Measurements from ENCODE around the gene PLD4.
A peak's percentile ranks its signal among the peaks of the same experiment; 100 is the strongest.

DNA sequence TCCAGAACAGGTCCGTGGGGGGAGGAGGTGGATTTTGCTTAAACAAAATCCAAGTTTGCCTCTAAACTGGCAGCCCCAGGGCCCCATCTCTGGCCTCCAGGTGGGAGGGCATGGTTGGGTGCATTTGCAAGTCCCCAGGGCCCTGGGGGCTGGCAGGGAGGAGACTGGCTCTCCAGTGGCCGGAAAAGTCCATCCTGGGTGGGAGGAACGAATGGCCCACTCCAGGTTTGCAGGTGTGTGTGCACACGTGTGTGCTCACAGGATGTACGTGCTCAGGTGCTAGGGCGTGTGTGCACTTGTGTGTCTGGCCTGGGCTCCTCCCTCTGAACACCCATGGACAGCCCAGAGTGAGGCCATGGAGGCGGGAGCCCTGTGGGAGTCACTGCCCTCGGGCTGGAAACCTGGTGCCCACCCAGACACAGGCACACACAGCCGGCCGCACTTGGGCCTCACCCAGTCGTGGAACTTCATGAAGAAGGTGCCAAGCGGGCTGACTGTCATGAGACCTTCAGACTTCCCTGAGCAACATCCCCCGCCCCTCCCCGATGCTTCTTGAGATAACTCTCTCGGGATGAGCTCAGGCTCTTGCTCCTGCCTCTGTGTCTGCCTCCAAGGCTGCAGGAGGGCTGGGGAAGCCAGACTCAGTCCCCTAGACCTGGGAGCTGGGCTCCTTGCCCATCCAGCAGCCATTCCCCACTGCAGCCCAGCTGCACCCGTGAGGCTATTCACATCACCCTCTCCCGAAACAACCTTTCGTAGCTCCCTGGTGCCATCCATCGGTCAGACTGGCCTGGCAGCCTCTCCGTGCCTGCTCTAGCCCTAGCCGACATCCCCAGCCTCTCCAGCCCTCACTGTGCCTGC is 44.1 kb downstream of the PLD4 start:
- TF ChIP-seq, protein P1, sequence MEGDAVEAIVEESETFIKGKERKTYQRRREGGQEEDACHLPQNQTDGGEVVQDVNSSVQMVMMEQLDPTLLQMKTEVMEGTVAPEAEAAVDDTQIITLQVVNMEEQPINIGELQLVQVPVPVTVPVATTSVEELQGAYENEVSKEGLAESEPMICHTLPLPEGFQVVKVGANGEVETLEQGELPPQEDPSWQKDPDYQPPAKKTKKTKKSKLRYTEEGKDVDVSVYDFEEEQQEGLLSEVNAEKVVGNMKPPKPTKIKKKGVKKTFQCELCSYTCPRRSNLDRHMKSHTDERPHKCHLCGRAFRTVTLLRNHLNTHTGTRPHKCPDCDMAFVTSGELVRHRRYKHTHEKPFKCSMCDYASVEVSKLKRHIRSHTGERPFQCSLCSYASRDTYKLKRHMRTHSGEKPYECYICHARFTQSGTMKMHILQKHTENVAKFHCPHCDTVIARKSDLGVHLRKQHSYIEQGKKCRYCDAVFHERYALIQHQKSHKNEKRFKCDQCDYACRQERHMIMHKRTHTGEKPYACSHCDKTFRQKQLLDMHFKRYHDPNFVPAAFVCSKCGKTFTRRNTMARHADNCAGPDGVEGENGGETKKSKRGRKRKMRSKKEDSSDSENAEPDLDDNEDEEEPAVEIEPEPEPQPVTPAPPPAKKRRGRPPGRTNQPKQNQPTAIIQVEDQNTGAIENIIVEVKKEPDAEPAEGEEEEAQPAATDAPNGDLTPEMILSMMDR (IDR thresholded peaks at IDR 0.05), result peak in 1 of 5 experiments; percentile 19
- TF ChIP-seq EP300 (IDR thresholded peaks at IDR 0.05), result no peak
